Measurements from ENCODE around the gene SUSD3.

- TF ChIP-seq, protein P1, sequence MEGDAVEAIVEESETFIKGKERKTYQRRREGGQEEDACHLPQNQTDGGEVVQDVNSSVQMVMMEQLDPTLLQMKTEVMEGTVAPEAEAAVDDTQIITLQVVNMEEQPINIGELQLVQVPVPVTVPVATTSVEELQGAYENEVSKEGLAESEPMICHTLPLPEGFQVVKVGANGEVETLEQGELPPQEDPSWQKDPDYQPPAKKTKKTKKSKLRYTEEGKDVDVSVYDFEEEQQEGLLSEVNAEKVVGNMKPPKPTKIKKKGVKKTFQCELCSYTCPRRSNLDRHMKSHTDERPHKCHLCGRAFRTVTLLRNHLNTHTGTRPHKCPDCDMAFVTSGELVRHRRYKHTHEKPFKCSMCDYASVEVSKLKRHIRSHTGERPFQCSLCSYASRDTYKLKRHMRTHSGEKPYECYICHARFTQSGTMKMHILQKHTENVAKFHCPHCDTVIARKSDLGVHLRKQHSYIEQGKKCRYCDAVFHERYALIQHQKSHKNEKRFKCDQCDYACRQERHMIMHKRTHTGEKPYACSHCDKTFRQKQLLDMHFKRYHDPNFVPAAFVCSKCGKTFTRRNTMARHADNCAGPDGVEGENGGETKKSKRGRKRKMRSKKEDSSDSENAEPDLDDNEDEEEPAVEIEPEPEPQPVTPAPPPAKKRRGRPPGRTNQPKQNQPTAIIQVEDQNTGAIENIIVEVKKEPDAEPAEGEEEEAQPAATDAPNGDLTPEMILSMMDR (IDR thresholded peaks at IDR 0.05; ENCODE audit: low read depth, low read length, poor library complexity, severe bottlenecking) = no peak
- no peak for TF ChIP-seq EZH2phosphoT487 (IDR thresholded peaks at IDR 0.05; ENCODE audit: borderline replicate concordance, low read length)
These were observed 33.1 kb downstream of the SUSD3 start for GRCh38 chr9:93091453-93092081.
